Activated naive CD8-positive, alpha-beta T cell treated with anti-CD3 and anti-CD28 coated beads, Interleukin-2, amount 10 ng/mL, durations not matched to agents 7 days and 5 days (primary cell): ENCODE results near the gene PARD3B. TPM values are rescaled to one million over a fixed set of nuclear protein-coding genes. Genes with fewer than 3 reads are reported as not detected.

ENCODE experiments used
- ATAC-seq: fragments of 150-1000 bp; cut with Tn5 transposase; one replicate; pipeline ENCODE4 v1.10.0; 2021; ENCODE audit warnings: low read depth, moderate library complexity
- POLR2A ChIA-PET: fragments of 350-600 bp; sonication (Branson Sonifier 250); formaldehyde crosslinking; loops from one replicate; lab custom pipeline; 2021; ENCODE audit warnings: antibody characterized with exemption; lab: Charles Lee
- DNase-seq: peaks from one replicate; pipeline ENCODE4 v3.0.0; 2021
- H3K27ac Mint-ChIP-seq: one replicate; pipeline ENCODE4 v1.8.0; 2022; ENCODE audit warnings: mild to moderate bottlenecking, mixed read lengths
- H3K27me3 Mint-ChIP-seq: one replicate; pipeline ENCODE4 v1.8.0; 2022; ENCODE audit warnings: mild to moderate bottlenecking, moderate library complexity, mixed read lengths
- H3K36me3 Mint-ChIP-seq: one replicate; pipeline ENCODE4 v1.8.0; 2021; ENCODE audit warnings: mild to moderate bottlenecking, mixed read lengths
- H3K4me1 Mint-ChIP-seq: one replicate; pipeline ENCODE4 v1.8.0; 2021; ENCODE audit warnings: mixed read lengths
- H3K4me3 Mint-ChIP-seq: one replicate; pipeline ENCODE4 v1.8.0; 2022; ENCODE audit warnings: mild to moderate bottlenecking, moderate library complexity, mixed read lengths
- H3K9me3 Mint-ChIP-seq: one replicate; pipeline ENCODE4 v1.8.0; 2021; ENCODE audit warnings: mixed read lengths
- total RNA-seq, 2 experiments: library from RNA; stranded (reverse); gene quantifications; one replicate each; pipeline ENCODE4 v1.2.3, GENCODE V29; 2021

Gene PARD3B
- total RNA-seq, 2 experiments from 2014 or later = 0.55 to 1.0 TPM

- Mint-ChIP-seq H3K27ac (no peak overlapping the region), H3K27me3 (no peaks in the 10 kb centered on the region), H3K4me3 (no peak overlapping the region), H3K36me3 (peaks cover 25% of the 10 kb centered on the region), H3K4me1 (peaks cover 4% of the 10 kb centered on the region), H3K9me3 (peaks cover 16% of the 10 kb centered on the region)
- POLR2A ChIA-PET = no interaction called here
- DNase-seq = no peak
- no peak for ATAC-seq
Measured at GRCh38 chr2:204913312-204913711, 368.0 kb downstream of the PARD3B start.

GRCh38 chr2:204913854-204914464 is 368.7 kb downstream of the PARD3B start:
- ATAC-seq (no peak), DNase-seq (no peak)
- Mint-ChIP-seq H3K4me1 (peaks cover 4% of the 10 kb centered on the region), H3K9me3 (peaks cover 14% of the 10 kb centered on the region), H3K27me3 (no peaks in the 10 kb centered on the region), H3K27ac (peak overlapping the region; percentile 34), H3K36me3 (peaks cover 22% of the 10 kb centered on the region), H3K4me3 (no peak overlapping the region)
- POLR2A ChIA-PET = no interaction called here

GRCh38 chr2:204914708-204915107 is 369.4 kb downstream of the PARD3B start:
- no peak overlapping the region for H3K4me3 Mint-ChIP-seq
- H3K4me1 Mint-ChIP-seq = peaks cover 4% of the 10 kb centered on the region
- peak overlapping the region; percentile 34 for H3K27ac Mint-ChIP-seq
- no peak for DNase-seq
- H3K27me3 Mint-ChIP-seq = no peaks in the 10 kb centered on the region
- POLR2A ChIA-PET = no interaction called here
- peaks cover 14% of the 10 kb centered on the region for H3K9me3 Mint-ChIP-seq
- H3K36me3 Mint-ChIP-seq = peaks cover 20% of the 10 kb centered on the region
- ATAC-seq = no peak

GRCh38 chr2:204917089-204917701 is 371.9 kb downstream of the PARD3B start:
- Mint-ChIP-seq H3K4me1 (peaks cover 3% of the 10 kb centered on the region), H3K4me3 (no peak overlapping the region), H3K27ac (no peak overlapping the region), H3K9me3 (peaks cover 11% of the 10 kb centered on the region), H3K36me3 (peaks cover 13% of the 10 kb centered on the region), H3K27me3 (no peaks in the 10 kb centered on the region)
- DNase-seq (no peak), ATAC-seq (no peak)
- POLR2A ChIA-PET = no interaction called here

- Mint-ChIP-seq H3K36me3 (peaks cover 10% of the 10 kb centered on the region), H3K27ac (no peak overlapping the region), H3K27me3 (no peaks in the 10 kb centered on the region), H3K4me3 (no peak overlapping the region), H3K9me3 (peaks cover 8% of the 10 kb centered on the region), H3K4me1 (no peaks in the 10 kb centered on the region)
- POLR2A ChIA-PET = no interaction called here
- no peak for DNase-seq
- ATAC-seq = no peak
Measured at GRCh38 chr2:204920776-204921175, 375.5 kb downstream of the PARD3B start.

GRCh38 chr2:204923957-204924356 is 378.7 kb downstream of the PARD3B start:
- DNase-seq (no peak), ATAC-seq (no peak)
- Mint-ChIP-seq H3K4me3 (no peak overlapping the region), H3K4me1 (peaks cover 1% of the 10 kb centered on the region), H3K36me3 (peaks cover 7% of the 10 kb centered on the region), H3K27me3 (no peaks in the 10 kb centered on the region), H3K27ac (no peak overlapping the region), H3K9me3 (peaks cover 8% of the 10 kb centered on the region)
- POLR2A ChIA-PET = no interaction called here

GRCh38 chr2:204931562-204931961 is 386.3 kb downstream of the PARD3B start:
- peaks cover 1% of the 10 kb centered on the region for H3K4me1 Mint-ChIP-seq
- no peak overlapping the region for H3K27ac Mint-ChIP-seq
- H3K4me3 Mint-ChIP-seq = no peak overlapping the region
- peaks cover 6% of the 10 kb centered on the region for H3K9me3 Mint-ChIP-seq
- H3K36me3 Mint-ChIP-seq = peaks cover 9% of the 10 kb centered on the region
- POLR2A ChIA-PET = no interaction called here
- H3K27me3 Mint-ChIP-seq = no peaks in the 10 kb centered on the region
- DNase-seq (no peak), ATAC-seq (no peak)

- H3K36me3 Mint-ChIP-seq = peaks cover 9% of the 10 kb centered on the region
Measured at GRCh38 chr2:204933735-204934374, 388.6 kb downstream of the PARD3B start.

GRCh38 chr2:204944927-204945326 is 399.7 kb downstream of the PARD3B start:
- Mint-ChIP-seq H3K36me3 (peaks cover 64% of the 10 kb centered on the region), H3K27ac (peak overlapping the region; percentile 7), H3K9me3 (peaks cover 28% of the 10 kb centered on the region), H3K4me1 (peaks cover 39% of the 10 kb centered on the region), H3K4me3 (no peak overlapping the region), H3K27me3 (peaks cover 2% of the 10 kb centered on the region)
- POLR2A ChIA-PET = interaction anchor here (1.8 kb wide), 1 partner anchor 63 kb away, joined by 5 read pairs; no protein-coding TSS in a partner anchor
- DNase-seq = no peak
- ATAC-seq = no peak

More at GRCh38 chr2:204933735-204934374, 388.6 kb downstream of the PARD3B start:
- no peak overlapping the region for H3K27ac Mint-ChIP-seq
- no peaks in the 10 kb centered on the region for H3K4me1 Mint-ChIP-seq
- POLR2A ChIA-PET = no interaction called here
- no peak for DNase-seq
- peaks cover 3% of the 10 kb centered on the region for H3K9me3 Mint-ChIP-seq
- no peak for ATAC-seq
- no peak overlapping the region for H3K4me3 Mint-ChIP-seq
- no peaks in the 10 kb centered on the region for H3K27me3 Mint-ChIP-seq

GRCh38 chr2:204945376-204945775 is 400.1 kb downstream of the PARD3B start:
- no peak overlapping the region for H3K4me3 Mint-ChIP-seq
- H3K27ac Mint-ChIP-seq = peak overlapping the region; percentile 7
- ATAC-seq (no peak), DNase-seq (no peak)
- H3K36me3 Mint-ChIP-seq = peaks cover 65% of the 10 kb centered on the region
- peaks cover under 1% of the 10 kb centered on the region for H3K27me3 Mint-ChIP-seq
- H3K4me1 Mint-ChIP-seq = peaks cover 43% of the 10 kb centered on the region
- peaks cover 23% of the 10 kb centered on the region for H3K9me3 Mint-ChIP-seq
- POLR2A ChIA-PET = interaction anchor here (1.8 kb wide), 1 partner anchor 64 kb away, joined by 5 read pairs; no protein-coding TSS in a partner anchor

GRCh38 chr2:204946892-204947291 is 401.6 kb downstream of the PARD3B start:
- Mint-ChIP-seq H3K4me1 (peaks cover 50% of the 10 kb centered on the region), H3K27me3 (no peaks in the 10 kb centered on the region), H3K36me3 (peaks cover 74% of the 10 kb centered on the region), H3K27ac (peak overlapping the region; percentile 80), H3K9me3 (peaks cover 28% of the 10 kb centered on the region), H3K4me3 (no peak overlapping the region)
- no peak for ATAC-seq
- DNase-seq = no peak
- POLR2A ChIA-PET = no interaction called here

- POLR2A ChIA-PET = no interaction called here
- Mint-ChIP-seq H3K36me3 (peaks cover 72% of the 10 kb centered on the region), H3K4me1 (peaks cover 48% of the 10 kb centered on the region), H3K4me3 (peak overlapping the region; percentile 7), H3K27me3 (no peaks in the 10 kb centered on the region), H3K9me3 (peaks cover 28% of the 10 kb centered on the region), H3K27ac (peak overlapping the region; percentile 85)
- no peak for DNase-seq
- no peak for ATAC-seq
Measured at GRCh38 chr2:204947405-204947804, 402.1 kb downstream of the PARD3B start.

GRCh38 chr2:204948024-204948763 is 402.9 kb downstream of the PARD3B start:
- POLR2A ChIA-PET = interaction anchor here (0.8 to 1.0 kb wide), 2 partner anchors 20 to 66 kb away, joined by 3 to 4 read pairs; no protein-coding TSS in a partner anchor
- Mint-ChIP-seq H3K27ac (peak overlapping the region; percentile 85), H3K4me3 (peak overlapping the region; percentile 55), H3K9me3 (peaks cover 28% of the 10 kb centered on the region), H3K27me3 (no peaks in the 10 kb centered on the region), H3K36me3 (peaks cover 70% of the 10 kb centered on the region), H3K4me1 (peaks cover 45% of the 10 kb centered on the region)
- DNase-seq (no peak), ATAC-seq (peak; percentile 75)
